ENCODE results near the gene HCFC1R1. TPM values are rescaled to one million over a fixed set of nuclear protein-coding genes. Genes with fewer than 3 reads are reported as not detected.

HCFC1R1 gene
- total RNA-seq, 1 donor from 2014 or later, result 117 TPM

GRCh38 chr16:2990891-2991290 lies 32.9 kb downstream of the HCFC1R1 start:
- H3K4me3 Mint-ChIP-seq (ENCODE audit: unreplicated experiment), result no peak overlapping the region
- no peaks in the 10 kb centered on the region for H3K4me1 Mint-ChIP-seq (ENCODE audit: low read depth, unreplicated experiment)
- peaks cover 2% of the 10 kb centered on the region for H3K27me3 Mint-ChIP-seq (ENCODE audit: unreplicated experiment)
- no peaks in the 10 kb centered on the region for H3K36me3 Mint-ChIP-seq (ENCODE audit: unreplicated experiment)
- H3K27ac Mint-ChIP-seq (ENCODE audit: unreplicated experiment), result no peak overlapping the region
- no peaks in the 10 kb centered on the region for H3K9me3 Mint-ChIP-seq (ENCODE audit: unreplicated experiment)
- DNase-seq, result no peak
- TF ChIP-seq CTCF (IDR thresholded peaks at IDR 0.05; ENCODE audit: partially characterized antibody, unreplicated experiment), result no peak

GRCh38 chr16:2988590-2989099 lies 35.1 kb downstream of the HCFC1R1 start:
- H3K9me3 Mint-ChIP-seq (ENCODE audit: unreplicated experiment), result no peaks in the 10 kb centered on the region
- H3K36me3 Mint-ChIP-seq (ENCODE audit: unreplicated experiment), result no peaks in the 10 kb centered on the region
- no peak for DNase-seq
- H3K4me1 Mint-ChIP-seq (ENCODE audit: low read depth, unreplicated experiment), result no peaks in the 10 kb centered on the region
- no peak overlapping the region for H3K27ac Mint-ChIP-seq (ENCODE audit: unreplicated experiment)
- TF ChIP-seq CTCF (IDR thresholded peaks at IDR 0.05; ENCODE audit: partially characterized antibody, unreplicated experiment), result no peak
- H3K4me3 Mint-ChIP-seq (ENCODE audit: unreplicated experiment), result no peak overlapping the region
- H3K27me3 Mint-ChIP-seq (ENCODE audit: unreplicated experiment), result peaks cover 4% of the 10 kb centered on the region

- H3K36me3 Mint-ChIP-seq (ENCODE audit: unreplicated experiment), result no peaks in the 10 kb centered on the region
- H3K27ac Mint-ChIP-seq (ENCODE audit: unreplicated experiment), result no peak overlapping the region
- peaks cover 4% of the 10 kb centered on the region for H3K27me3 Mint-ChIP-seq (ENCODE audit: unreplicated experiment)
- DNase-seq, result no peak
- peaks cover 3% of the 10 kb centered on the region for H3K9me3 Mint-ChIP-seq (ENCODE audit: unreplicated experiment)
- TF ChIP-seq CTCF (IDR thresholded peaks at IDR 0.05; ENCODE audit: partially characterized antibody, unreplicated experiment), result no peak
- no peak overlapping the region for H3K4me3 Mint-ChIP-seq (ENCODE audit: unreplicated experiment)
- no peaks in the 10 kb centered on the region for H3K4me1 Mint-ChIP-seq (ENCODE audit: low read depth, unreplicated experiment)
Measured at GRCh38 chr16:2987833-2988232, 35.9 kb downstream of the HCFC1R1 start.

GRCh38 chr16:2987286-2987685 lies 36.5 kb downstream of the HCFC1R1 start:
- Mint-ChIP-seq H3K4me1 (ENCODE audit: low read depth, unreplicated experiment) (no peaks in the 10 kb centered on the region), H3K27ac (ENCODE audit: unreplicated experiment) (no peak overlapping the region), H3K27me3 (ENCODE audit: unreplicated experiment) (peaks cover 4% of the 10 kb centered on the region), H3K4me3 (ENCODE audit: unreplicated experiment) (no peak overlapping the region), H3K9me3 (ENCODE audit: unreplicated experiment) (peaks cover 3% of the 10 kb centered on the region), H3K36me3 (ENCODE audit: unreplicated experiment) (no peaks in the 10 kb centered on the region)
- TF ChIP-seq CTCF (IDR thresholded peaks at IDR 0.05; ENCODE audit: partially characterized antibody, unreplicated experiment), result no peak
- DNase-seq, result no peak

GRCh38 chr16:2986623-2987188 lies 37.0 kb downstream of the HCFC1R1 start:
- no peak for TF ChIP-seq CTCF (IDR thresholded peaks at IDR 0.05; ENCODE audit: partially characterized antibody, unreplicated experiment)
- peaks cover under 1% of the 10 kb centered on the region for H3K4me1 Mint-ChIP-seq (ENCODE audit: low read depth, unreplicated experiment)
- H3K9me3 Mint-ChIP-seq (ENCODE audit: unreplicated experiment), result peaks cover 3% of the 10 kb centered on the region

More at GRCh38 chr16:2986623-2987188, 37.0 kb downstream of the HCFC1R1 start:
- H3K27ac Mint-ChIP-seq (ENCODE audit: unreplicated experiment), result no peak overlapping the region
- no peaks in the 10 kb centered on the region for H3K36me3 Mint-ChIP-seq (ENCODE audit: unreplicated experiment)
- H3K27me3 Mint-ChIP-seq (ENCODE audit: unreplicated experiment), result peaks cover 4% of the 10 kb centered on the region
- no peak for DNase-seq
- H3K4me3 Mint-ChIP-seq (ENCODE audit: unreplicated experiment), result no peak overlapping the region
